ENCODE results near the gene STEAP4. TPM values are rescaled to one million over a fixed set of nuclear protein-coding genes. Genes with fewer than 3 reads are reported as not detected.

Gene STEAP4
- total RNA-seq (2011; cell fraction: chromatin; rRNA removed; ENCODE audit: low replicate concordance): not detected in 2 replicates
- not detected in 2 replicates for total RNA-seq (2011; cell fraction: nucleolus; rRNA removed)
- not detected in 2 replicates for total RNA-seq (2011; cell fraction: nucleoplasm; rRNA removed)
- total RNA-seq (2014; rRNA removed) (not detected in 2 replicates), total RNA-seq (2014; rRNA removed; fragmentation: Illumina TruSeq; extraction: Trizol) (not detected in 2 replicates), total RNA-seq (2015; rRNA removed; fragmentation: Illumina TruSeq; extraction: Trizol) (not detected in 2 replicates), total RNA-seq (2021) (0.07 and 0.11 TPM in 2 replicates), polyA plus RNA-seq (2011; rRNA removed) (not detected in 2 replicates), polyA plus RNA-seq (2014; fragmentation: Illumina TruSeq; extraction: Trizol) (not detected in 2 replicates), polyA plus RNA-seq (2014; fragmentation: Nextera tagmentation; extraction: Ambion mirVana) (not detected), polyA plus RNA-seq (2014; rRNA removed) (not detected in 2 replicates), polyA minus RNA-seq (2011; rRNA and poly(A)+ RNA removed) (not detected in 2 replicates), Bru-seq, nascent RNA (not detected), BruChase-seq, experiment 1, labeled RNA remaining after a 2-hour chase (percentile 3 among the genes with signal in this experiment), BruChase-seq, experiment 2, labeled RNA remaining after a 6-hour chase (percentile 3 among the genes with signal in this experiment)
- polyA plus RNA-seq (2011; cell fraction: cytosol; rRNA removed): not detected in 2 replicates
- polyA plus RNA-seq (2011; cell fraction: nucleus; rRNA removed): not detected in 2 replicates
- polyA plus RNA-seq (2012): not detected in 2 replicates
- polyA minus RNA-seq (2011; cell fraction: cytosol; rRNA and poly(A)+ RNA removed): not detected in 2 replicates
- polyA minus RNA-seq (2011; cell fraction: nucleus; rRNA and poly(A)+ RNA removed): not detected in 2 replicates
- long read RNA-seq, experiment 1: 0 reads
- long read RNA-seq, experiment 2: 0 reads
- long read RNA-seq, experiment 3: 0 reads

DNA sequence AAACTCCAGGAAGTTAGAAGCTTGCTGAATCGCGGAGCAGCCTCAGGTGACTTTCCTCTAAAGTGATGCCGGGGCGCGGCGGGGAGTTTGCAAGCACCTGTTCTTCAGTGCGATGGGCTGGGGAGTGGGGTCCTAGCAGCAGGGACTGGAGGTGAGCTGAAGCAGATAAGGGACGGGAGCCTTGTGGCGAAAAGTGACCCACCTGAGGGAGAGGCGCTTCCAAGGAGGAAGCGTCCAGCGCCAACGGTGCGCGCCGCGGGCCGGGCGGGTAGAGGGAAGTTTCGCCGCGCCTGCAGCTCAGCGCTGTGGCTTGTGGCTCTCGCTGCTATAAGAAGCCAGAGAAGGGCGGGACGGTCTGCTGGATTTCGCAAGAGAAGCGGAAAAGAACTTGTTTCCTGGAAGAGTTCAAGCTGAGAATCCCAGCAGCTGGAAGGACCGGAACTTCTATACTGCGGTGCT is at the start of gene STEAP4:
Gene STEAP4 (minus strand): TSS at position 305 of the 459 bp plus-strand sequence. CDS start 22,625 bp downstream, outside the sequence.
- no peaks in the 10 kb centered on the region for H3K36me3 ChIP-seq (ENCODE audit: control insufficient read depth, insufficient read depth, low read length)
- ChIA-PET CTCF (ENCODE audit: low intra/inter-chr PET ratio) (no interaction called here), POLR2A (interaction anchor here (0.7 kb wide), 1 partner anchor 24 kb away, joined by 3 read pairs; no protein-coding TSS in a partner anchor)
- in situ Hi-C loops (cut with MboI) (no loop called here), intact Hi-C loops (cut with micrococcal nuclease) (no loop called here)
- H3K27ac ChIP-seq (ENCODE audit: extremely low read depth, low read depth, low read length): no peak within 1 kb of the TSS
- no peak within 1 kb of the TSS for H3K4me2 ChIP-seq (ENCODE audit: insufficient read depth, low read length)
- 9% methylated on average over 30 of the region's 30 CpGs for WGBS (ENCODE audit: insufficient coverage, low coverage, missing lambda C conversion rate)
- ATAC-seq (no peak), DNase-seq (ENCODE audit: extremely low read depth in 1 of 4, low spot score in 3 of 4) (no peak), FAIRE-seq (no peak)
- BruUV-seq (replicated peaks): no TSS peak
- no peaks in the 10 kb centered on the region for H4K20me1 ChIP-seq (replicated peaks; ENCODE audit: control insufficient read depth, insufficient read depth, low read length)
- H3K4me1 ChIP-seq (replicated peaks in 1 of 2; ENCODE audit: control insufficient read depth in 2 of 2, insufficient read depth in 2 of 2, low read length in 2 of 2): peaks cover 0 to 3% of the 10 kb centered on the region in 2 experiments; a peak in 1 of 5 replicates
- TF ChIP-seq SUPT5H (IDR thresholded peaks at IDR 0.05): no peak
- TF ChIP-seq ZNF3 (CRISPR knock-in tag; IDR thresholded peaks at IDR 0.05): no peak
- no peak for TF ChIP-seq ZFPM2 (CRISPR knock-in tag; IDR thresholded peaks at IDR 0.05)
- no peak for TF ChIP-seq ZKSCAN3 (CRISPR knock-in tag; IDR thresholded peaks at IDR 0.05)
- TF ChIP-seq BCOR (IDR thresholded peaks at IDR 0.05): no peak
- TF ChIP-seq ZNF121 (CRISPR knock-in tag; conservative IDR thresholded peaks at IDR 0.05): no peak
- TF ChIP-seq, protein P1, sequence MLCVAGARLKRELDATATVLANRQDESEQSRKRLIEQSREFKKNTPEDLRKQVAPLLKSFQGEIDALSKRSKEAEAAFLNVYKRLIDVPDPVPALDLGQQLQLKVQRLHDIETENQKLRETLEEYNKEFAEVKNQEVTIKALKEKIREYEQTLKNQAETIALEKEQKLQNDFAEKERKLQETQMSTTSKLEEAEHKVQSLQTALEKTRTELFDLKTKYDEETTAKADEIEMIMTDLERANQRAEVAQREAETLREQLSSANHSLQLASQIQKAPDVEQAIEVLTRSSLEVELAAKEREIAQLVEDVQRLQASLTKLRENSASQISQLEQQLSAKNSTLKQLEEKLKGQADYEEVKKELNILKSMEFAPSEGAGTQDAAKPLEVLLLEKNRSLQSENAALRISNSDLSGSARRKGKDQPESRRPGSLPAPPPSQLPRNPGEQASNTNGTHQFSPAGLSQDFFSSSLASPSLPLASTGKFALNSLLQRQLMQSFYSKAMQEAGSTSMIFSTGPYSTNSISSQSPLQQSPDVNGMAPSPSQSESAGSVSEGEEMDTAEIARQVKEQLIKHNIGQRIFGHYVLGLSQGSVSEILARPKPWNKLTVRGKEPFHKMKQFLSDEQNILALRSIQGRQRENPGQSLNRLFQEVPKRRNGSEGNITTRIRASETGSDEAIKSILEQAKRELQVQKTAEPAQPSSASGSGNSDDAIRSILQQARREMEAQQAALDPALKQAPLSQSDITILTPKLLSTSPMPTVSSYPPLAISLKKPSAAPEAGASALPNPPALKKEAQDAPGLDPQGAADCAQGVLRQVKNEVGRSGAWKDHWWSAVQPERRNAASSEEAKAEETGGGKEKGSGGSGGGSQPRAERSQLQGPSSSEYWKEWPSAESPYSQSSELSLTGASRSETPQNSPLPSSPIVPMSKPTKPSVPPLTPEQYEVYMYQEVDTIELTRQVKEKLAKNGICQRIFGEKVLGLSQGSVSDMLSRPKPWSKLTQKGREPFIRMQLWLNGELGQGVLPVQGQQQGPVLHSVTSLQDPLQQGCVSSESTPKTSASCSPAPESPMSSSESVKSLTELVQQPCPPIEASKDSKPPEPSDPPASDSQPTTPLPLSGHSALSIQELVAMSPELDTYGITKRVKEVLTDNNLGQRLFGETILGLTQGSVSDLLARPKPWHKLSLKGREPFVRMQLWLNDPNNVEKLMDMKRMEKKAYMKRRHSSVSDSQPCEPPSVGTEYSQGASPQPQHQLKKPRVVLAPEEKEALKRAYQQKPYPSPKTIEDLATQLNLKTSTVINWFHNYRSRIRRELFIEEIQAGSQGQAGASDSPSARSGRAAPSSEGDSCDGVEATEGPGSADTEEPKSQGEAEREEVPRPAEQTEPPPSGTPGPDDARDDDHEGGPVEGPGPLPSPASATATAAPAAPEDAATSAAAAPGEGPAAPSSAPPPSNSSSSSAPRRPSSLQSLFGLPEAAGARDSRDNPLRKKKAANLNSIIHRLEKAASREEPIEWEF (CRISPR knock-in tag; IDR thresholded peaks at IDR 0.05): no peak
- TF ChIP-seq ZNF347 (CRISPR knock-in tag; IDR thresholded peaks at IDR 0.05; ENCODE audit: low read depth): no peak
- no peak for TF ChIP-seq HMG20A (CRISPR knock-in tag; conservative IDR thresholded peaks at IDR 0.05)
- TF ChIP-seq RBBP5 (IDR thresholded peaks at IDR 0.05; ENCODE audit: borderline replicate concordance, insufficient read depth, low read length, poor library complexity, severe bottlenecking): no peak
- TF ChIP-seq PPARD (CRISPR knock-in tag; IDR thresholded peaks at IDR 0.05): no peak
- no peak for TF ChIP-seq SLC30A9 (CRISPR knock-in tag; IDR thresholded peaks at IDR 0.05)
- no peak for TF ChIP-seq SIN3B (IDR thresholded peaks at IDR 0.05; ENCODE audit: low read depth)
- no peak for TF ChIP-seq GATAD2B (IDR thresholded peaks at IDR 0.05; ENCODE audit: borderline replicate concordance)
- no peak for TF ChIP-seq TBP (optimal IDR thresholded peaks at IDR 0.05; ENCODE audit: low read depth, low read length)
- no peaks in the 10 kb centered on the region for H3K79me2 ChIP-seq (ENCODE audit: control insufficient read depth, insufficient read depth, low read length)
- H3K9ac ChIP-seq (ENCODE audit: insufficient read depth in 1 of 2, low read depth in 2 of 2, low read length in 2 of 2): no peak within 1 kb of the TSS
- peaks cover 2 to 15% of the 10 kb centered on the region in 2 experiments; a peak in 3 of 5 replicates for H3K27me3 ChIP-seq (ENCODE audit: control insufficient read depth in 2 of 2, insufficient read depth in 2 of 2, low read length in 2 of 2)
- H2AFZ ChIP-seq (ENCODE audit: low read depth, low read length): no peak within 1 kb of the TSS
- H3K9me3 ChIP-seq (replicated peaks; ENCODE audit: control insufficient read depth, insufficient read depth, low read depth, low read length): no peaks in the 10 kb centered on the region
- no peak within 1 kb of the TSS for H3K4me3 ChIP-seq
- no peaks in the 10 kb centered on the region for H3K9me1 ChIP-seq (ENCODE audit: control insufficient read depth, insufficient read depth, low read length)
